Raji (cell line): ENCODE data around the gene YDJC.

Experiments
- POLR2A ChIP-seq: IDR thresholded peaks from 2 replicates; pipeline ENCODE4 v1.6.1; 2011; ENCODE audit warnings: low read depth, low read length, control low read depth; ENCODE audit not compliant: insufficient read depth

Gene YDJC, protein sequence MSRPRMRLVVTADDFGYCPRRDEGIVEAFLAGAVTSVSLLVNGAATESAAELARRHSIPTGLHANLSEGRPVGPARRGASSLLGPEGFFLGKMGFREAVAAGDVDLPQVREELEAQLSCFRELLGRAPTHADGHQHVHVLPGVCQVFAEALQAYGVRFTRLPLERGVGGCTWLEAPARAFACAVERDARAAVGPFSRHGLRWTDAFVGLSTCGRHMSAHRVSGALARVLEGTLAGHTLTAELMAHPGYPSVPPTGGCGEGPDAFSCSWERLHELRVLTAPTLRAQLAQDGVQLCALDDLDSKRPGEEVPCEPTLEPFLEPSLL

DNA sequence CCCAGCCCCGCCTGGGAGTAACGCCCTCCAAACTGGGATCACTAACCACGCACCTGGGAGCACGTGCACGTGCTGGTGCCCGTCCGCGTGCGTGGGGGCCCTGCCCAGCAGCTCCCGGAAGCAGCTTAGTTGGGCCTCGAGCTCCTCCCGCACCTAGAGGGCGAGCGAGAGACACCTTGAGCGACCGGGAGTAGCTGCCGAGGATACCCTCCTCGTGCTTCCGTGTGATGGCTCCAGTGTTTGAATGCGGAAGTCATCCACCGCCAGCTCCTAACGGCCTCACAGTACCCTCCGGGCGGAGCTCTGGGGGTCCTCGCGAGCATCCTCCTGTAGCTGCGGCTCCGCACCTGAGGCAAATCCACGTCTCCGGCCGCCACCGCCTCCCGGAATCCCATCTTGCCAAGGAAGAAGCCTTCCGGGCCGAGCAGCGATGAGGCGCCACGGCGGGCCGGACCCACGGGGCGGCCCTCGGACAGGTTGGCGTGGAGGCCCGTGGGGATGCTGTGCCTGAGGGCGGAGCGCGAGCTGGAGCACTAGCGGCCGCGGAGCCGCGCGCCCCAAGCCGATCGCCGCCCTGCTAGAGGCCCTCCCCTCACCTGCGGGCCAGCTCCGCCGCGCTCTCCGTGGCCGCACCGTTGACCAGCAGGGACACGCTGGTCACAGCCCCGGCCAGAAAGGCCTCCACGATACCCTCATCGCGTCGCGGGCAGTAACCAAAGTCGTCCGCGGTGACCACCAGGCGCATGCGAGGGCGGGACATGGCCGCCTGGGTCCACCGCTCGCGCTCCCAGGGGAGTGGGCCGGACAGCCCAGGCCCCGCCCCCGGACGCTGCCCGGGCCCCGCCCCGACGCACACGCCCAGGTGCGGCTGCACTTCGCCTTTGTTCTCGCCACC lies at the start of gene YDJC:
TSS of gene YDJC (minus strand) at position 768 of the 895 bp plus-strand sequence. CDS start at position 760, 8 bp downstream.
- peak; percentile 81 for TF ChIP-seq POLR2A

DNA sequence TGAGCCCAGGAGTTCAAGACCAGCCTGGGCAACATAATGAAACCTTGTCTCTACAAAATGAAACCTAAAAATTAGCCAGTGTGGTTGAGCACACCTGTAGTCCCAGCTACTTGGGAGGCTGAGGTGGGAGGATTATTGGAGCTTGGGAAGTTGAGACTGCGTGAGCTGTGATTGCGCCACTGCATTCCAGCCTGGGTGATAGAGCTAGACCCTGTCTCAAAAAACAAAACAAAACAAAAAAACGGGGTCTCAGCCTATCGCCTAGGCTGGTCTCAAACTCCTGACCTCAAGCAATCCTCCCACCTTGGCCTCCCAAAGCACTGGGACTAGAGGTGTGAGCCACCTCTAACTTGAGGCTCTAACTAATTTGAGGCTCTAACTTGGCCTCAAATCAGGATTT lies 49.6 kb upstream of the YDJC start:
- no peak for TF ChIP-seq POLR2A

DNA sequence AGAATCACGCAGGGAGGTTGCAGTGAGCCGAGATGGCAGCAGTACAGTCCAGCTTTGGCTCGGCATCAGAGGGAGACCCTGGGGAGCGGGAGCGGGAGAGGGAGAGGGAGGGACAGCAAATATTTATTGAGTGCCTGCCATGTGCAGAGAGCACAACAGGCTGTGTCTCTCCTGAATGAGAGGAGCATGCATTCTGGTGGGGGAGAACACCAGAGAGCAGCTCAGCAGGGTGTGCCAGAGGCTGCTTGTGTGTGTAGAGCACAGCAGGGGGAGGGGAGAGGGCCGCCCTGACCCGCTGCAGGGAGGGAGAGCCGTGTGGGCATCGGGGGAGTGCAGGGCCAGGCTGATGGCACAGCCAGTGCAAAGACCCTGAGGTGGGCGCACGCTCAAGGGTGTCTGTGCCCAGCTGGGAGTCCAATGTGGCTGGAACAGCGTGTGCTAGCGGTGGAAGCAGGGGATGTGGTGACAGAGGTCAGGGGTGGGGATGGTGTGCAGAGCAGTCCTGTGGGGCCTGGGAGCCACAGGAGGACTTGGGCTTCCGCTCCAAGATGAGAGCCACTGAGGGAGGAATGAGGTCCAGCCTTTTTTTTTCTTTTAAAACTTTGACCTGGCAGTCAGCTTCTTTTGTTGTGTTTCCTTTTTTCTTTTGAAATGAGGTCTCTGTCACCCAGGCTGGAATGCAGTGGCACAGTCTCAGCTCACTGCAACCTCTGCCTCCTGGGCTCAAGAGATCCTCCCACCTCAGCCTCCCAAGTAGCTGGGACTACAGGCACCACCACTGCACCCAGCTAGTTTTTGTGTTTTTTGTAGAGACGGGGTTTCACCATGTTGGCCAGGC lies 48.0 kb upstream of the YDJC start:
- no peak for TF ChIP-seq POLR2A

DNA sequence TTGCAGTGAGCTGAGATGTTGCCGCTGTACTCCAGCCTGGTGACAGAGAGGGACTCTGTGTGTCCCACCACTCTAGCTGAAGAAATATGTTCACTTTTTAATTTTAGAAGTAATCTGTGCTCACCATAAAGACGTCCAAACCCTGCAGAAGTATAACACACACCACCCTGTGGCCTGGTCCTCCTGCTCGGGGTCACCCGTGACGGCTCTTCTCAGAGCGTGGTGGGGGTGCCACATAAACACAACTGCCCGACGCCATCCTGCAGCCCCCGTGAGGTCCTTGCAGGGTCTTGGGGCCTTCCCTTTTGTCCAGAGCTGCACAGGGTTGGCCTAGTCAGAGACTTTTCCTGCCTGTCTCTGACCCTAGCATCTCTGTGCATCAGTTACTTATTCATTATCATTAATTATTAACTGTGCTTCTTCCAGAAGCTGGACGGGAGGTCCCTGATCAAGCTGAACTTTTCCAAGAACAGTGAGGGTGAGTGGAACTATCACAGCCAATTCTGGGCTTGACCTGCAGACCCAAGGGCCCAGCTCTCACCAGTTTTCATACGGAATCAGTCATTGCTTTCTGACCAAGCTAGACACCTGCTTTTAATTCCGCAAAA lies 44.9 kb upstream of the YDJC start:
- no peak for TF ChIP-seq POLR2A

DNA sequence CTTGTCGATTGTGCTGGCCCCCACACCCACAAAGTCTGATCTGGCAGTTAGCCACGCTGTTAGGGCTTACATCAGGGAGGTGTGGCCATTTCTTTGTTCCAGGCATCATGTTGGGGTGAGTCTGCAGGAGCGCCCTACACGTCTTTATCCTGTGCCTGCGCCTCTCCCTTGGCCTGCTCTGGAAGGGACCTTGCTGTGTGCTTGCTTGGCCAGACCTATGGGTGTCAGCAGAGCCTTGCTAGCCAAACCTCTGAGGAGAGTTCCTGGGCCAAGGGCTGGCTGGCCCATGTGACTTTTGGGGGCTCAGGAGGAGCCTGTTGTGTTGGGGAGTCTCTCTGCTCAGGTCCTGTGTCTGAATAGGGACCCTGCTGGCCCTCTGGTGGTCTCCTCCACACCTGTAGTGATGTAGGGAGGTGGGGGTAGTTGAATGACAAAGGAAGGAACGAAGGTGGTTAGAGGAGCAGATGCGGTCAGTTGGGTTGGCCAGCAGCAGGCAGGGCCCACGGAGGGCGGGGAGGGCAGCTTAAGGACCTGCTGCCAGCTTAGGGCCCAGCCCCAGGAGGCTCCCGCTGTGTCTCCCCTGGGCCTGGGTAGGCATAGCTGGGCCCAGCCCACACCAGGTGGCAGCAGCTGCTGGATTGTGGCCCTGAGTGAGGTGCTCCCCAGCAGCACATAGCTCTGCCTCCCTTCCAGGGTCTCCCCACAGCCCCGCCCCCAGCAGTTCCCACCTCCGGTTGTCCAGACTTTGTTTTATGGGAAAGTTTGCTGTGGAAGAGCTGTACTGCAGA lies 43.9 kb upstream of the YDJC start:
- TF ChIP-seq POLR2A, result no peak

DNA sequence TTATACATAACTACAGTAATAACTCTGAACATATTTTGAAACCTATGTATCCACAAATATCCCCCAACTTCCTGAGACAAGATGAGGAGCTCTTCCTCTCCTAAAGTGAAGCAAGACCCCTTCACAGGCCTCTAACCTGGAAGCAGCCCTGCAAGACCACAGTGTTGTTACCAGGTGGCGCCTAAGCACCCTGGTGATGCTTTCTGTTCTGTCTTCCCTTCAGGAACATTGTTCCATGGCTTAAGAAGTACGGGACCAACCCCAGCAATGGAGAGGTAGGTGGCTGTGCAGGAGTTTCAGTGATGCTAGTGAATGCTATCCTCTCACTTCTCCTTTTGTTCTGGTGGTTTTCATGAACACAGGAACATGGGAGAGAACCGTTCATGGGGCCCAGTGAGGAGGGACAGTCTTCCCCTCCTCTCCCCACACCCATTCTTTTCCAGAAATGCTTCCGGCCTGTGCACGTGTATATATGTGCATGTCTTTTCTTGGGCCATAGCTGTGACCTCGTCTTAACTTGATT lies 42.3 kb upstream of the YDJC start:
- TF ChIP-seq POLR2A, result no peak

DNA sequence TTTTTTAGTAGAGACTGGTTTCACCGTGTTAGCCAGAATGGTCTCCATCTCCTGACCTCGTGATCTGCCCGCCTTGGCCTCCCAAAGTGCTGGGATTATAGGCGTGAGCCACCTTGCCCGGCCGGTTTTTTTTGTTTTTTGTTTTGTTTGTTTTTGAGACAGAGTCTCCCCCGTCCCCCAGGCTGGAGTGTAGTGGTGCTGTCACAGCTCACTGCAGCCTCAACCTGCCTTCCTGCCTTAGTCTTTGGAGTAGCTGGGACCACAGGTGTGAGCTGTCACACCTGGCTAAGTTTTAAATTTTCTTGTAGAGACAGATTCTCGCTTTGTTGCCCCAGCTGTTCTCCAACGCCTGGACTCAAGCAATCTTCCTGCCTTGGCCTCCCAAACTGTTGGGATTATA lies 39.2 kb upstream of the YDJC start:
- TF ChIP-seq POLR2A, result no peak

DNA sequence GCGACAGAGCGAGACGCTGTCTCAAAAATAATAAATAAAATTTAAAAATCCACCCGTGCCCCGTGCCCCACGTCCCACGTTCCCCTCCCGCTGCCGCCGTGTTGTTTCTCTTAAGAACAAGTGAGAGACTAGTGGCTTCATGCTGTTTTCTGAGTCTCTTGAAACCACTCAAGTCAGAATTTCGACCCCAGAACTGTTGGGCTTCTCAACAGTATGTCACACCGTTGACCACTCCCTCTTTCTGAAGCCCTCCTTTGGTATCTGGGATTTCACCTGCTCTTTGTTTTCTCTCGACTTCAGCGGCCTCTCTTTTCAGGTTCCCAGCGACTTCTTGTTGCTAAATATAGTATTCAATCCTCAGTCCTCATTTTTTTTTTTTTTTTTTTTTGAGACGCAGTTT lies 37.0 kb upstream of the YDJC start:
- no peak for TF ChIP-seq POLR2A

DNA sequence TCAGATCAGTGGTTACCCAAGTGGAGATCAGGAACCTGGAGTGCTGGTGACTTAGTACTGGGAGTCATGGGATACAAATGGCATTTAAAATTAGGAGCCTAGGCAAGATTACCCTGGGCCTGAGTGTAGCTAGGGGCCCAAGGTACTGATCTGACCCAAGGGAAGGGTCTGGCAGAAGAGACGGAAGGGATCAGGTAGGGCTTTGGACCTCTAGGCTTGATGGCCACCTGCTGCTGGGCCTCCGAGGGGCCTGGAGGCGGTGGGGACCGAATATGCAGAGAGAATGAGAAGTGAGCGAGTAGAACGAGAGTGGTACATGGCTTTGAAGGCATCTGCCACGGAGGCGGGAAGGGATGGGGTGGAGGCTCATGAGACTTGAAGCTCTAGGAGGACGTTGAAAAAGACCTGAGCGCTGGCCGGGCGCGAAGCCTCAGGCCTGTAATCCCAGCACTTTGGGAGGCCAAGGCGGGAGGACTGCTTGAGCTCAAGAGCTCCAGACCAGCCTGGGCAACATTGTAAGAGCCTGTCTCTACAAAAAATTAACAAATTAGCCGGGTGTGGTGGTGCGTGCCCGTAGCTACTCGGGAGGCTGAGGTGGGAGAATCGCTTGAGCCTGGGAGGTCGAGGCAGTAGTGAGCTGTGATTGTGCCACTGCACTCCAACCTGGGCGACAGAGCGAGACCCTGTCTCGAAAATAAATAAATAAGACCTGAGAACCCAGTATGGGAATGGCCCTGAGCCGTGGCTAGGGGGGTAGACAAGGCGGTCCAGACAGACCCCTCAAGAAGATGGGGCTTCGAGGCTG lies 35.4 kb upstream of the YDJC start:
- TF ChIP-seq POLR2A, result no peak

DNA sequence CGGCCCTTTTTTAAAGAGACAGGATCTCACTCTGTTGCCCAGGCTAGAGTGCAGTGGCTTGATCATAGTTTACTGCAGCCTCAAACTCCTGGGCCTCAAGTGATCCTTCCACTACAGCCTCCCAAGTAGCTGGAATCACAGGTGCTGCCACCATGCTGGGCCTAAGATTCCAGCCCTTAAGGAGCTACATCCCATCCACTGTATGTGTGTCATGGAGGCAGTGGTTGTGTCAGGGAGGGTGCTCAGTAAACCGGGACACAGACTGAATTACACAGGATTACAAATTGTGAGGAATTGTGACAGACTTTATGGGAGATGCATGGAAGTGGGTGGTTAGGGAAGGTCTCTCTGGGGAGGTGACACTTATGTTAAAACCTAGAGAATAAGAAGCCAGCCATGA lies 33.9 kb upstream of the YDJC start:
- TF ChIP-seq POLR2A, result no peak

DNA sequence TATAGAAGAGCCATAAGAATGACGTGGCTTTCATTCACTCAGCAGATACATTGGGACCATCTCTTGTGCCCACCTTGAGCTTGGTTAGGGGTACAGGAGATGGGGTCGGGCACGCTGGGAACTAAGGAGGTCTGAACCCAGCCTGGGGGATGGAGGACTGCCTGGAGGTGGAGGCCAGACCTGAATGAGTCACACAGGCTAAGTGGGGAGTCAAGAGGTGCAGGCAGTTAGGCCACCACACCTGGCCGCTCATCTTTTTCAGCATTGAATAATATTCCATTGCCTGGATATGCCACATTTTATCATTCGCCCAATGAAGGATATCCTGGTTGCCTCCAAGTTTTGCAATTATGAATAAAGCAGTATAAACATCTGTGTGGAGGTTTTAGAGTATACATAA lies 32.2 kb upstream of the YDJC start:
- TF ChIP-seq POLR2A, result no peak

DNA sequence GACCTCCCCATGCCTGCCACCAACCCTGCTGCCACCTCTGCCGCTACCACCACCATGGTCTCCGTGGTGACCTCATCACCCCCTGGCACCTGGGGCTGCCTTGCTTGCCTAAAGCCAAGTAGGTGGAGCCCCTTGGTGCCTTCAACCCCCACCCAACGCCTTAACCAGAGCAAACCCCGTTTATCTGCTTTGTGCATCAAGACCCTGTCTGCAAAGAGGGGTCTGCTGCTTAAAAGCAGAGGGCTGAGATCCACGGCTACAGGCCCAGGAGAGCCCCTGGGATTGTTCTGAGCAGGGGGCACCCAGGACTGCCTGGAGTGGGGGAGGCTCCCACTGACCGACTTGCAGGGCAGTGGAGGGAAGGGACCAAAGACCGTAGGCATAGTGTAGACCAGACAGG lies 31.1 kb upstream of the YDJC start:
- no peak for TF ChIP-seq POLR2A

DNA sequence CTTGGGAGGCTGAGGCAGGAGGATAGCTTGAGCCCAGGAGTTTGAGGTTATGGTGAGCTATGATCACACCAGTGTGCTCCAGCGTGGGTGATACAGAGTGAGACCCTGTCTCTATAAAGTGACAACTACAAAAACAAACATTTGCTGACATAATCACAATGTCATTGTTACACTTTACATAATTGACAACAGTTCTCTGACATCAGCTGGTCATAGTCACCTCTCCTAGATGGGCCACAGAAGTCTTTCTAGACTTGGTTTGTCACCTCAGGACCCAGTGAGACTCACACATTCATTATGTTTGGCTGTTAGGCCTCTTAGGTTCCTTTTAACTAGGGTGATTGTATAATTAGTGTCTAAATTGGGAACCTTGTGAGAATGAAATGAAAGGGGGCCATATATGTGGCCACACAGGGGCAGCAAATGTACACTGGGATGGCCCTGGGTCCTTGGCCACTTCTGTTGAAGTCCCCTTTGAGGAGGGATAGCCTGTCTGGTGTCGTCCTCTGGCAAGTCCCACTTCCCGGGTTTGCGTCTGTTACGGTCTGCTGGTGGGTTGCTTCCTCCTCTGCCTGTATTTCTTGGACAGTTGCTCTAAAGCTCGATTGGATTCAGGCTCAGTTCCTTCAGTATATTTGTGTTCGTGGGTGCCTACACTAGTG lies 30.2 kb upstream of the YDJC start:
- TF ChIP-seq POLR2A, result no peak
